Measurements from ENCODE around the gene PSMA5.
"Not testable (repeated sequence)": the region's sequence is repeated elsewhere in the genome, so short reads cannot be mapped to it uniquely, and the experiment has no call there.

PSMA5 gene

DNA sequence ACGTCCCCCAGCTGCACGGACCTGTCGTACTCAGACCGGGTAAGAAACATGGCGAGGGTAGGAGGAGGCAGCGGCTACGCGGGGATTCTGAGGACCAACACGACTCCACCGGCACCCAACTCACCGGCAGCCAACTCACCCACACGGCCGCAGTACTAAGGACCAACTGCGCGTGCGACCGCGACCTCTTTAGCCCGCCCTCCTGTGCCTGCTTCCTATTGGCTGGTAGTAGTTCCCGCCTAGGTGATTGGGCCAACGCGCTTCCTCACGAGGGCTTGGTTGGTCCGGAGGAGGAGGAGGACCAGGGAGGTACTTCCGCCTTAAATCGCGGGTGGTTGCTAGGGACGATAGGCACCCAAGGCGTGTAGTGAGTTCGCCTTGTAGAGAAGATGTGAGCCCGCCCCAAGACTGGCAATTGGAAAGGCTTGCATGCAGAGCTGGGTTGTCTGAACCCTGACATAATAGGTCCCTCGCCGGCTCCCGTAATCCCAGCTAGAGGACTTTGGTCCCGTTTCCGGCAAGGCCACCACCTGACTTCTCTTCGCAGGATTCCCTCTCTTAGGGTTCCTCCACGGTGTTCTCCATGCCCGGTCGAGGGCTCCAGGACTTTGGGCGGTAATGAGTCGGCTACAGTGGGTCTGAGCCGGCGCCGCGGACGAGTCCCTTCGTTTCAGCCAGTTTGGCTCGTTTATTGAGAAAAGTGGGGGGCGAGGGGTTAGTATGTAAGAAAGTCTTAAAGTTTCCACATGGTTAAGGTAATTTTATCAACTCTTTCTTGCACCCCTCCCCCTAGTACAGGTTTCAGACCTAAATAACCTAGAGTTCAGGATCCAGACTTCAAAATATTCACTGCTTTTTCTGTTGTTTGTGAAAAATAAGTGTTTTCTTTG lies at the start of gene PSMA5:
Gene PSMA5 (minus strand): TSS at position 168 of the 890 bp plus-strand sequence. CDS start 118 bp downstream, at position 50.
- in situ Hi-C loops (cut with MboI; ENCODE audit: low sequenced_read_pairs), result no loop called here

DNA sequence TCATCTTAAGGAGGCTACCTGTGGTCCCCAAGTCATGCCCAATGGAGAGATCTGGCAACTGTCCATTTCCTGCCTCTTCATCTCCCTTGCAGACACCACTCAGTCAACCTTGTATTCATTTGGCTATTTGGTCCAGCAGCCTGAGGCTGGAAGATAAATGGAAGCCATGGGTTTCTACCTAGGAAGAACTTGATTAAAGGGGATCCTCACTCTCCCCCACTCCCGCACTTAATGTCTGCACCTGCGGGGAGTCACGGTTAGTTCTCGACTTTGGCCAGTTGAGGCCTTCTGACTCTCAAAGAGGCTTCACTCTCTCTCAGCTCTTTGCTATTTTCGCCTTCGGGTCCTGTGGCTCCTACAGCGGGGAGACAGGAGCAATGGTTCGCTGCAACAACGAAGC lies 49.0 kb upstream of the PSMA5 start:
- in situ Hi-C loops (cut with MboI; ENCODE audit: low sequenced_read_pairs), result no loop called here

GRCh38 chr1:109474697-109475096 lies 48.4 kb upstream of the PSMA5 start:
- in situ Hi-C loops (cut with MboI; ENCODE audit: low sequenced_read_pairs), result no loop called here

DNA sequence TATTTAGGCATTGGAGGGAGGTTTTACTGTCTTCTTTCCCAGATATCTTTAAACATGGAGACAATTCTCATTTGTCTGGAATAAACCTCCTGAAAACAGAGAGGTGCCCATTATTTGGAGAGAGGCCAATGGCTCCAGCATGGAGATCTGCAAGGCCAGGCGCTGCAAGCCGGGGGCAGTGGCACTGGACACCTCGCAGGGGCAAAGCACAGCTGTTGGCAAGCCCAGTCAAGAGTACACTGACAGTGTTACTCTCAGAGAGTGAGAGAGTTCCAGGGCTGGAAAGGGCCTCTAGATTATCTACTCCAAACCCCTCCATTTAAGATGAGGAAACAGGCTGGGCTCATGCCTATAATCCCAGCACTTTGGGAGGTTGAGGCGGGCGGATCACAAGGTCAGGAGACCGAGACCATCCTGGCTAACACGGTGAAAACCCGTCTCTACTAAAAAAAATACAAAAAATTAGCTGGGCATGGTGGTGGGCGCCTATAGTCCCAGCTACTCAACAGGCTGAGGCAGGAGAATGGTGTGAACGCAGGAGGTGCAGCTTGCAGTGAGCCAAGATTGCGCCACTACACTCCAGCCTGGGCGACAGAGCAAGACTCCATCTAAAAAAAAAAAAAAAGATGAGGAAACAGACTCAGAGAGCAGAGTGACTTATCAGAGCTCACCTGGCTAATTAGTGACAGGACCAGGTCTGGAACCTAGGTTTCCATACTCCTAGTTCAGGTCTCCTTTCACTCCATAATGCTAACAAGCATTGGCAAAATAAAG lies 47.2 kb upstream of the PSMA5 start:
- in situ Hi-C loops (cut with MboI; ENCODE audit: low sequenced_read_pairs), result not testable (repeated sequence)

DNA sequence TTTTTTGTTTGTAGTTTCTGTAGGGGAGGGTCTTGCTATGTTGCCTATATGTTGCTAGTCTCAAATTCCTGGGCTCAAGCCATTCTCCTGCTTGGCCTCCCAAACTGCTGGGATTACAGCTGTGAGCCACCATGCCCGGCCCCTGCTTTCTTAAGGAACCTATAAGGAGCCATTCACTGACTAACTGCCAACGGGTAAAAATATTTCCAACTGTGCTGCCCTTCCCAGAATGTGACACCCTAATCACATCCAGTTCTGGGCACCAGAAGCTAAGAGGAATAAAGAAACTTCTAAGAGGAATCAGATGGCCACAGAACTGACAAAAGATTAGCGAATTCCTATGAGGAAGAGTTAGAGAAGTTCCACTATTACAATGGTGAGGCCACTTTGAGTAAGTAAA lies 46.5 kb upstream of the PSMA5 start:
- in situ Hi-C loops (cut with MboI; ENCODE audit: low sequenced_read_pairs), result no loop called here

DNA sequence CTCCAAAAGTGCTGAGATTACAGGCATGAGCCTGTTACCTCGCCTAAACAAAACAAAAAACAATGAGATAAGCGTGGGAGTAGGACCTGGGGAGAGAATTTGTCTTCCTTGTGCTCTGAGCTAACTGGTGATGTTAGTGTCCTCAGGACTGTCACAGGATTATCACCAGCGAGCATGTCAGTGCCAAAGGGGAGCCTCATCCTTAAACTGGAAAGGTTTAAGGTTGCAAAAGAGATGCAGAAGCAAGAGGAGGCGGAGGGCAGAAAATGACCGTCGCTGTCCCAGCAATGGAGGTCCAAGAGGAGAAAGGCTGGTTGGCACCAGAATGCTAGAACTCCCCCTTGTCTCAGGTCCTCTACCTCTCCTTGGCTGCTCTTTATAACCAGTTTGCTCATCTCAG lies 44.0 kb upstream of the PSMA5 start:
- in situ Hi-C loops (cut with MboI; ENCODE audit: low sequenced_read_pairs), result no loop called here

DNA sequence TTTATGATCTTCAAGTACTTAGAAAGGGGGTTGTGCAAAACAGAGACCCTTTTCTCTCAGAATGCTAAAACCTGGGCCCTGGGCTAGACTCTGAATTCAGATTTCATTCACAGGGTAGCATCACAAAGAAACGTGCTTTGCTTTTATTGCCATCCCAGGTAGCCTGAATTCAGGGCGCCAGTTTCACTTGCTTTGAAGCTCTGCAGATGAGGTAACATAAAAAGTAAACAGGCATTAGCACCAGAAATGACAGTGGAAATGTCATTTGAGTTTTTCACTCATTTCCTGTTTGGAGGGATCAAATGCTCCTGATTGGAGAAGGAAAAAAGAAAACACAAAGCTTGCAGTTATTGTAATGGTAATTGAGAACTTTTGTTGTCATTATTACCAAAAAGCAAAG lies 42.7 kb upstream of the PSMA5 start:
- in situ Hi-C loops (cut with MboI; ENCODE audit: low sequenced_read_pairs), result no loop called here

DNA sequence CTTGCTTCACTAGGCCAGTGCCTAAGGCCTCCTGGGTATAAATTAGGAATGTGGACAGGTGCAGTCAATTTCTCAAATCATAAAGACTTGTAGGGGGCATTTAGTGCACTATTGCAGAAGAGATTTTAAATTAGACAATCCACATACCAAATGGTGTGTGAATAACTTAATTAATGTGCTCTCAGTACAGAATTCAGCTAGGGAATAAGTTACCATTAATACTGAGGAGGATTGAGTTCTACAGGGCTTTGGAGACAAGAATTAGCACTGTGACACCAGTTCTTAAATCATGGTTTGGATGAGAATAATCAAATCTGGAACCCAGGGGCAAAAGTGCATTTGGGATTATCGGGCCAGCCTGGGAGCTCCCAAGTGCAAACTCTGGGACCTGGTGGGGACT lies 41.8 kb upstream of the PSMA5 start:
- in situ Hi-C loops (cut with MboI; ENCODE audit: low sequenced_read_pairs), result no loop called here

GRCh38 chr1:109467301-109467777 lies 41.1 kb upstream of the PSMA5 start:
- in situ Hi-C loops (cut with MboI; ENCODE audit: low sequenced_read_pairs), result no loop called here

DNA sequence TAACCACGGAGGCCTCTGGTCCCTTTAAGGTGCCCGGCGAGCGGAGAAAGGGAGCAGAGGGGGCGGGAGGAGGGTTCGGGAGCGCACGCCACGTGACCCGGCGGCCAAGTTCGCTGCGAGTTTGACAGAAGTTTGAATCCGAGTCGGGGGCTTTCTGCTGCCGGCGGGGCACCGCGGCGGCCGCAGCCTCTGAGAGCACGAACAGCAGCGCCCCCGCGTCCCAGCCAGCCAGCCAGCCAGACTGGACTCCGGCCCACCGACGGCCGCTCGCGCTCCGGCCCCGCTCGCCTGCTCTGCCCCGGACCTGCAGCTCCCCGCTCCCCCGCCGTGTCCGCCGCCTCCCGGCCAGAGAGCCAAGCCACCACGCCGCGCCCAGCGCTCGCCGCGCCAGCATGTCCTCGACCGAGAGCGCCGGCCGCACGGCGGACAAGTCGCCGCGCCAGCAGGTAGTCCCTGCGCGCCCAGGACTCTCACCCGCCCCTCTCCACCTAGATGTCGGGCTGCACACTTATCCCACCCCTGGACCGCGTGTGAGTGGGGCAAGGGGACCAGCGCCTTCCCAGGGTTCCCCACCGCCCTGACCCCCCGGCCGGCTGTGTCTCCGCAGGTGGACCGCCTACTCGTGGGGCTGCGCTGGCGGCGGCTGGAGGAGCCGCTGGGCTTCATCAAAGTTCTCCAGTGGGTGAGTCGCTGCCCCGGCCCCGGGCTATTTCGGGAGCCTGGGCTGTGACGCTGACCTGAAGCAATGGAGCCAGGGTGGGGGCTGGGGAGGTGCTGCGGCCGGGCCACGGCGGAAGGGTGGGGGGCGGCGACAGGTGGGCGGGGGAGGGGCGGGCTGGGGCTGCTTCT lies 40.4 kb upstream of the PSMA5 start, which contains the start of gene SYPL2:
Gene SYPL2 (plus strand): TSS at position 95 of the 849 bp plus-strand sequence. CDS start 298 bp downstream, at position 393.
- in situ Hi-C loops (cut with MboI; ENCODE audit: low sequenced_read_pairs), result no loop called here

DNA sequence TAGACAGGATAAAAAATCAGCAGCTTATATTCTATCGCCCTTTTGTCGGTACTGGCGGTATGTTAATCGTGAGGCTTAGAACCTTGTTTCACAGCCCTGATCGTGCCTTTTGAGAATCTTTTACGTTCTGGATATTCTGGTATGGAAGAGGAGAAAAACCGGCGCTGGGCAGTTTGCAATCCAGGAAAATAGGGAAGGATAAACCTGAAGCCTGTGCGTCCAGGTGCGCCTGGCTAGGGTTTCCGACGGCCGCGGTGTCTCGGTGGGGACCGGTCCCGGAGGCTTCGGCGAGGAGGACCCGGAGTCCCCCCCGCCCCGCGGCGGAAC lies 39.8 kb upstream of the PSMA5 start:
- in situ Hi-C loops (cut with MboI; ENCODE audit: low sequenced_read_pairs), result no loop called here

DNA sequence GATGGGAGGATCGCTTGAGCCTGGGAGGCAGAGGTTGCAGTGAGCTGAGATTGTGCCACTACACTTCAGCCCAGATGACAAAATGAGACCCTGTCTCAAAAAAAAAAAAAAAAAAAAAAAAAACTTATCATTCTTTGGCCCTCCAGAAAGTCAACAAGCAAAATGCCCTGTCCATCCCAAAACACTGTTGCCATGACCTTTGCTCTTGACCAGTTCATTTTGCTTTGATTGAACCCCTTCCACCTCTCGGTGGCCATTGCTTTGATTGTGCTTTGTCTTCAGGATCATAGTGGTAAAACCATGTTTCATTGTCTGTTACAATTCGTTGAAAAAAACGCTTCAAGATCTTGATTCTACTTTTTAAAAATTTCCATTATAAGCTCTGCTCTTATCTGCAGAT lies 31.6 kb upstream of the PSMA5 start:
- in situ Hi-C loops (cut with MboI; ENCODE audit: low sequenced_read_pairs), result no loop called here

DNA sequence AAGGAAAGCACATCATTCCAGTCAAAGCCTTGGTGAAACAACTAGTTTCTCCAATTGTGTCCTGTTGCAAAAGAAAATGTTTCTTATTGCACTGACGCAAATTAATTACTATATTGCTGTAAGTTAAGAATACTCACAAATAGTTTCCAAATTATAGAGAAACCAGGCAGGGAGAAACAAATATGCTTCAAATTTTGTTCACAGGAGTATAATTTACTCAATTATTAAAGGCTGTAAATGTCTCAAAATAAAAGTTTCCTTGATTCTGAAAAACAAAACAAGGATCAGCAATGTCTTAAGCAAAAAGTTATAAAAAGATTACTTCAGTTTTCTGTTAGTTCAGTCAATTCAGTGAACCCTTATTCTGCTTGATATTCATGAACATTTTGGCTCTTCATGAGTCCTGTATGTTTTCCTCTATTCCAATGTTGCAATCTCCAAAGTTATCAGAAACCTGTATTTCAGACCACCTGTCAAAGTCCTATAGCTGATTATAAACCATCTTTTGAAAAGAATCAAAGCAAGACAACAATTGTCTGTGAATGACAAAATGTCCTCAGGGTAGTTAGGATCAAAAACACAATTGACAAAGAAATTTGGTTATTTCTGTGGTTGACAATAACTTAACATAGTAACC lies 28.4 kb upstream of the PSMA5 start:
- in situ Hi-C loops (cut with MboI; ENCODE audit: low sequenced_read_pairs), result no loop called here

DNA sequence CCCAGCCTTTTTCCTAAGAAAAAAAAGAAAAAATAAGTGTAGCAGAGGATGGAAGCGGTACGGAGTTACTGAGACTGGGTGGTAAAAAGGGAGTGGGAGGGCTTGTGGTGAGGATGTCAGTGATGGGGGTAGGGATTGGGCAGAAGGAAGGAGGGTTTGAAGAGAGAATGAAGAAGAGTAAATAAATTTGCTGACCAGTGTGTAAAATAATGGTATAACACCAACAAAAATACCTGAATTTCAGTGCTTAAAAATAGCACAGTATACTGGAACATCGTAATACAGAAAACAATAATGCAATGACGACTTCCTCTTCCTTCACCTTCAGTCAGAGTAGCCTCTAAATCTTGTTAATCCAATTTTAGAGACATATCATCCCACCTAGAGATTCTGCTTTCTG lies 21.3 kb upstream of the PSMA5 start:
- in situ Hi-C loops (cut with MboI; ENCODE audit: low sequenced_read_pairs), result no loop called here

DNA sequence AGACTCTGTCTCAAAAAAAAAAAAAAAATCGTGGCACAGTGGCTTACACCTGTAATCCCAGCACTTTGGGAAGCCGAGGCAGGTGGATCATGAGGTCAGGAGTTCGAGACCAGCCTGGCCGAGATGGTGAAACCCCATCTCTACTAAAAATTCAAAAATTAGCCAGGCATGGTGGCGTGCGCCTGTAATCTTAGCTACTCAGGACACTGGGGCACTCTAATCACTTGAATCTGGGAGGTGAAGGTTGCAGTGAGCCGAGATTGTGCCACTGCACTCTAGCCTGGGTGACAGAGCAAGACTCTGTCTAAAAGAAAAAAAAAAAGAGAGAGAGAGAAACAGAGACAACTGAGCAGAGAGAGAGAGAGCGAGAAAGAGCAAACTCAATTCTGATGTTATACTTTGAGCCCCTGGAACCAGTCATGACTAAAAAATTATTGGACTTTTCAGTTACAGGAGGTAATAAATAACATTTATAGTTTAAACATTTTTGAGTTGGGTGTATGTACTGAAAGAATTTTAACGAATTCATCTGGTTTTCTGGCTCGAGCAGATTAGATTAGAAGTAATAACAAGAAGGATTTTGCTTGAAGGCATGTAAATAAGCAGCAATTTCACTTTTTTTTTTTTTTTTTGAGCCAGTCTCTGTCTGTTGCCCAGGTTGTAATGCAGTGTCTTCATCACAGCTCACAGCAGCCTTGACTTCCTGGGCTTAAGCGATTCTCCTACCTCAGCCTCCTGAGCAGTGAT lies 19.9 kb upstream of the PSMA5 start:
- in situ Hi-C loops (cut with MboI; ENCODE audit: low sequenced_read_pairs), result not testable (repeated sequence)

DNA sequence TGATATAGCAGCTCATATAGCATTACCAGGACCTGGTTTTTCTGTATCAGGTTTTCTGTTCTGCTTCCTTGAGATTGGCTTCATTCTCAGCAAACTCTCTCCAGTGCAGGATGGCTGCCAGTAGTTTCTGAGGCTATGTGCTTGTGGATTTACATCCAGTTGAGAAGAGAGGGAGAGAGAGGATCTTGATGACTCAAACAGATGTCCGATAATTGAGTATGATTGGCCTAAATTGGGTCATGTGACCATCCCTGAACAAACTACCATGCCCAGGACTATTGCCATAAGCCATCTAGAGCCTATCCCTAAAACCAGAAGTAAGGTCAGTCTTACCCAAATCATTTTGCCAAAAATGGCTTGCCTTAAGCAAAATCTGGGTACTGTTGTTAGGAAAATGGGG lies 18.1 kb upstream of the PSMA5 start:
- in situ Hi-C loops (cut with MboI; ENCODE audit: low sequenced_read_pairs), result no loop called here

DNA sequence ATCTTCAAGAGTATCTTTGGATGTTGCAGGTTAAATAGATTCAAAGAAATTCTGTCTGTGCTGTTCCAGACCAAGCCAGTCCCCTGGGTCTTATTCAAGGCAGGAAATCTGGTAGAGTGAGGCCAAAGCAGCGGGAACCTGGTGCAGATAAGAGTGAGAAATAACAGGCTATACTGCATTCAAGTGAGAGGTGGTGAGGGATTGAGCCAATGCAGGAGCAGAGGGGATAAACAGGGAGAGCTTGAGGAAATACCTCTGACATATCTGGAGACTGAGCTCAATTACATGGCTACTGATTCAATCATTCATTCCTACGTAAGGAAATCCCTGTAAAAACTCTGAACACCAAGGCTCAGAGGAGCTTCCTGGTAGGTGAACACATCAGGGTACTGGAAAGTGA lies 17.2 kb upstream of the PSMA5 start:
- in situ Hi-C loops (cut with MboI; ENCODE audit: low sequenced_read_pairs), result no loop called here

DNA sequence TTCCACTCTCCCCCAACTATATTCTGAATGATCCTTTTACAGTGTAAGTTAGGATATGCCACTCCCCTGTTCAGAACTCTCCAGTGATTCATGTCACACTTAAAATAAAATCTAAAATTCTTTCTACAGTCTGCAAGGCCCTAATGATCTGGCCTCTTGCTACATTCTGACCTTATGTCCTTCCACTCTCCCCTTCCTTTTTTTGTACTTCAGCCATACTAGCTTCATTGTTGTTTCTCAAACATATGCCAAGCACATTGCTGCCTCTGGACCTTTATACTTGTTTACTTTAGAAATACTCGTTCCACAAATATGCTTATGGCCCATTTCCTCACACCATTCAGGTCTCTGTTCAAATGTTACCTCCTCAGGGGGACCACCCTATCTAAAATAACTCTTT lies 14.8 kb upstream of the PSMA5 start:
- in situ Hi-C loops (cut with MboI; ENCODE audit: low sequenced_read_pairs), result no loop called here

DNA sequence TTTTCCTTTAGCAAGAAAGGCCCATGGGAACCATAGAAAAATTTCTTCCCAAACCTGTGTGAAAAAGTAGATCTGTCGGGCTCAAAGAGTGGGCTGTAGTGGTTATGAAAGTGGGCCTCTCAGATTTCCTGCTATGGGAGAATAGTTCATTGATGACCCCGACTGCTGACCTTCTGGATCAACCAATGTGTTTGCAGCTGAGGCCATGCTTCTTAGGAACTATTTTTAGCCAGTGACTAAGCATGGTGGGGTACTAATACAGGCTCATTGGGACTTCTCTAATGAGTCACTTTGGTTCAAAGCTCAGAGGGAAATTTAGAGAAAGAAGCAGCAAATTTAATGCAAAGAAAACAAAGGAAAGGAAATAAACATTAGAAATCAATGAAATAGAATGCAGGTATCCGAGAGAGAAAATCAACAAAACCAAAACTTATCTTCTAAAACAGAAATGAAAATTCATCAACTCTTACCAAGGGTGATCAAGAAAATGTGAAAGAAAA lies 12.6 kb upstream of the PSMA5 start:
- in situ Hi-C loops (cut with MboI; ENCODE audit: low sequenced_read_pairs), result no loop called here

DNA sequence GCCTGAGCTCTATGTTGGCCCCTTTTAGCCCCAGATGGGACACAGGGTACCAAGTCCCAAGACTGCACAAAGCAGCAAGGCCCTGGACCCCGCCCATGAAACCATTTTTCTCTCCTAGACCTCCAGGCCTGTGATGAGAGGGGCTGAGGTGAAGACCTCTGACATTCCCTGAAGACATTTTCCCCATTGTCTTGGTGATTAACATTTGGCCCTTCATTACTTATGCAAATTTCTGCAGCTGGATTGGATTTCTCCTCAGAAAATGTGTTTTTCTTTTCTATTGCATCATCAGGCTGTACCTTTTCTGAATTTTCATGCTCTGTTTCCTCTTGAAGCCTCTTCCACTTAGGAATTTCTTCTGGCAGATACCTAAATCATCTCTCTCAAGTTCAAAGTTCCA lies 8.2 kb upstream of the PSMA5 start:
- in situ Hi-C loops (cut with MboI; ENCODE audit: low sequenced_read_pairs), result no loop called here
